K562 (cell line): Measurements from ENCODE around the gene POLA1. TPM values are rescaled to one million over a fixed set of nuclear protein-coding genes. Genes with fewer than 3 reads are reported as not detected.

Source experiments
- ADNP ChIP-seq: fragments of 200-800 bp; sonication (Bioruptor generic); IDR thresholded peaks from 2 replicates; pipeline ENCODE4 v1.6.1; 2016; ENCODE audit warnings: missing genetic modification characterization, missing compliant biosample characterization
- BCL6 ChIP-seq: fragments of 250-450 bp; sonication (Bioruptor Pico); IDR thresholded peaks from 2 replicates; pipeline ENCODE4 v1.4.0; 2020
- CBFB ChIP-seq: sonication (generic); formaldehyde crosslinking; IDR thresholded peaks from 2 replicates; pipeline ENCODE4 v1.4.0; 2020; ENCODE audit warnings: mild to moderate bottlenecking, missing genetic modification reagents
- ELF4 ChIP-seq: fragments of 450-650 bp; formaldehyde crosslinking; IDR thresholded peaks from 2 replicates; pipeline ENCODE4 v1.4.0; 2022; ENCODE audit warnings: missing genetic modification characterization
- EP400 ChIP-seq: fragments of 450-650 bp; IDR thresholded peaks from 2 replicates; pipeline ENCODE4 v1.6.1; 2017; ENCODE audit warnings: antibody characterized with exemption, mild to moderate bottlenecking, moderate library complexity
- HLTF ChIP-seq: fragments of 450-650 bp; IDR thresholded peaks from 2 replicates; pipeline ENCODE4 v1.6.1; 2016
- TEAD4 ChIP-seq, 2 experiments: sonication (generic) in 1 of 2; formaldehyde crosslinking in 1 of 2; IDR thresholded peaks; 2 replicates each; pipeline versions ENCODE4 v1.6.1 to v1.8.0; 2012 to 2022; ENCODE audit warnings: borderline replicate concordance in 1 of 2, inconsistent platforms in 1 of 2, low read length in 1 of 2, mild to moderate bottlenecking in 1 of 2, missing genetic modification reagents in 1 of 2
- TRIM25 ChIP-seq: fragments of 450-650 bp; IDR thresholded peaks from 2 replicates; pipeline ENCODE4 v1.7.0; 2016; ENCODE audit warnings: borderline replicate concordance
- USF2 ChIP-seq: sonication (generic); formaldehyde crosslinking; IDR thresholded peaks from 2 replicates; pipeline ENCODE4 v1.5.0; 2020; ENCODE audit warnings: missing genetic modification reagents
- ZNF239 ChIP-seq: fragments of 250-450 bp; sonication (Bioruptor Pico); IDR thresholded peaks from 2 replicates; pipeline ENCODE4 v1.4.0; 2020; ENCODE audit warnings: mild to moderate bottlenecking
- ZNF764 ChIP-seq: fragments of 250-450 bp; sonication (Bioruptor Pico); IDR thresholded peaks from 2 replicates; pipeline ENCODE4 v1.4.0; 2020; ENCODE audit warnings: low read depth, mild to moderate bottlenecking, moderate library complexity
- polyA plus RNA-seq, 8 experiments: library from polyadenylated mRNA; depleted of rRNA in 4 of 8; stranded (reverse) in 5 of 8; unstranded in 3 of 8; fragments of >200 nt; fragmentation: Nextera tagmentation in 2 of 8; fragmentation: Illumina TruSeq in 1 of 8; extraction: Ambion mirVana in 2 of 8; extraction: Trizol in 1 of 8; gene quantifications; 2 replicates each; pipeline versions ENCODE4 v1.2.1 to v1.2.3, GENCODE V29; 2011 to 2014; ENCODE audit warnings: inconsistent platforms in 1 of 8, missing spikeins in 1 of 8
- total RNA-seq, 7 experiments: library from RNA; depleted of rRNA in 6 of 7; stranded (reverse); fragments of >200 nt in 6 of 7; fragmentation: Illumina TruSeq in 2 of 7; extraction: Trizol in 2 of 7; gene quantifications; 2 replicates each; pipeline versions ENCODE4 v1.2.1 to v1.2.3, GENCODE V29; 2011 to 2021; ENCODE audit warnings: low replicate concordance in 1 of 7
- TF ChIP-seq, protein P1 (sequence below): fragments of 250-450 bp; sonication (Bioruptor Pico); IDR thresholded peaks from 2 replicates; pipeline ENCODE4 v1.4.0; 2020; ENCODE audit warnings: mild to moderate bottlenecking, moderate library complexity, borderline replicate concordance
- TF ChIP-seq, protein P2 (sequence below): fragments of 450-650 bp; IDR thresholded peaks from 2 replicates; pipeline ENCODE4 v1.6.1; 2016; ENCODE audit warnings: antibody characterized with exemption
- TF ChIP-seq, protein P3 (sequence below): sonication (generic); formaldehyde crosslinking; IDR thresholded peaks from 2 replicates; pipeline ENCODE4 v1.8.0; 2022; ENCODE audit warnings: missing genetic modification reagents, mild to moderate bottlenecking, moderate library complexity, borderline replicate concordance
- TF ChIP-seq, protein P4 (sequence below), 3 experiments: IDR thresholded peaks in 2 of 3; conservative IDR thresholded peaks in 1 of 3; 2 replicates each; pipeline ENCODE4 v1.5.1; 2011 to 2012; ENCODE audit warnings: low read length in 3 of 3, mild to moderate bottlenecking in 3 of 3, control low read depth in 2 of 3, improper control_type of control experiment in 1 of 3, inconsistent platforms in 1 of 3, low read depth in 1 of 3, mixed read lengths in 1 of 3, moderate library complexity in 1 of 3; ENCODE audit not compliant: insufficient read depth in 2 of 3
- TF ChIP-seq, protein P5 (sequence below): sonication (generic); IDR thresholded peaks from 2 replicates; pipeline ENCODE4 v1.6.1; 2016

POLA1 gene
- total and polyA plus RNA-seq, 9 of the 15 experiments (the other 6 are each of a cell fraction or from before 2014, with no cell fraction given), result 8.6 to 48.4 (median 27.4) TPM

DNA sequence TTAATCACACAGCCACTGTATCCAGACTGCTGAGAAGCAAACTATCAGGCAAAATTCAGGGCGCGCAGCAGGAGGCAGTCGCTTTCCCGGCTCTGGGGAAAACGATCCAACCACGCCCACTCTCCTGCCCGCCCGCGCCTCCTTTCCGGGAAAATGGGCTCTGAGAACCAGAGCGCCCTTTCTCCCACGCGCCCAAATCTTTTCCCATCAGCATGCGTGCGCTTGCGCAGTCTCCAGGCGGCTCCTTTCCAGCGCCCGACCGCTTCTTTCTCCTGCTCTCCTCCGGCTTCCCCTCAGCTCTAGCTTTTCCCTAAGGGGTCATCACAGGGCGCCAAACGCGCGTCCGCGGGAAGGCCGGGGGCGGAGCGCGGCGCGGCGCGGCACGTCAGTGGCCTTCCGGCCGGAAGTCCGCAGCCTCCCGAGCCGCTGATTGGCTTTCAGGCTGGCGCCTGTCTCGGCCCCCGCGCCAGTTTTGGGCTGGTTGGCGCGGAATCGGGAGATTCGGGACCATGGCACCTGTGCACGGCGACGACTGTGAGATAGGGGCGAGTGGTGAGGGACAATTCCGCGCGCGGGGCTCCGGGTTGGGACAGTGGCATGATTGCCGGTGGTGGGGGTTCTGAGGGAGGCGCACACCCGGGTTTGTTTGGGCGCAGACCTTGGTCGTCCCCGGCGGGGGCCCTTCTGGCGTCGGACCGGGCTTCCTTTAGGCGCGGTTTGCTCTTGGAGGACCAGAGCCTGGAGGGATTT lies at the start of gene POLA1 (continued):
- TF ChIP-seq, protein P1, sequence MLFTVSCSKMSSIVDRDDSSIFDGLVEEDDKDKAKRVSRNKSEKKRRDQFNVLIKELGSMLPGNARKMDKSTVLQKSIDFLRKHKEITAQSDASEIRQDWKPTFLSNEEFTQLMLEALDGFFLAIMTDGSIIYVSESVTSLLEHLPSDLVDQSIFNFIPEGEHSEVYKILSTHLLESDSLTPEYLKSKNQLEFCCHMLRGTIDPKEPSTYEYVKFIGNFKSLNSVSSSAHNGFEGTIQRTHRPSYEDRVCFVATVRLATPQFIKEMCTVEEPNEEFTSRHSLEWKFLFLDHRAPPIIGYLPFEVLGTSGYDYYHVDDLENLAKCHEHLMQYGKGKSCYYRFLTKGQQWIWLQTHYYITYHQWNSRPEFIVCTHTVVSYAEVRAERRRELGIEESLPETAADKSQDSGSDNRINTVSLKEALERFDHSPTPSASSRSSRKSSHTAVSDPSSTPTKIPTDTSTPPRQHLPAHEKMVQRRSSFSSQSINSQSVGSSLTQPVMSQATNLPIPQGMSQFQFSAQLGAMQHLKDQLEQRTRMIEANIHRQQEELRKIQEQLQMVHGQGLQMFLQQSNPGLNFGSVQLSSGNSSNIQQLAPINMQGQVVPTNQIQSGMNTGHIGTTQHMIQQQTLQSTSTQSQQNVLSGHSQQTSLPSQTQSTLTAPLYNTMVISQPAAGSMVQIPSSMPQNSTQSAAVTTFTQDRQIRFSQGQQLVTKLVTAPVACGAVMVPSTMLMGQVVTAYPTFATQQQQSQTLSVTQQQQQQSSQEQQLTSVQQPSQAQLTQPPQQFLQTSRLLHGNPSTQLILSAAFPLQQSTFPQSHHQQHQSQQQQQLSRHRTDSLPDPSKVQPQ (CRISPR knock-in tag), result no peak
- TF ChIP-seq, protein P2, sequence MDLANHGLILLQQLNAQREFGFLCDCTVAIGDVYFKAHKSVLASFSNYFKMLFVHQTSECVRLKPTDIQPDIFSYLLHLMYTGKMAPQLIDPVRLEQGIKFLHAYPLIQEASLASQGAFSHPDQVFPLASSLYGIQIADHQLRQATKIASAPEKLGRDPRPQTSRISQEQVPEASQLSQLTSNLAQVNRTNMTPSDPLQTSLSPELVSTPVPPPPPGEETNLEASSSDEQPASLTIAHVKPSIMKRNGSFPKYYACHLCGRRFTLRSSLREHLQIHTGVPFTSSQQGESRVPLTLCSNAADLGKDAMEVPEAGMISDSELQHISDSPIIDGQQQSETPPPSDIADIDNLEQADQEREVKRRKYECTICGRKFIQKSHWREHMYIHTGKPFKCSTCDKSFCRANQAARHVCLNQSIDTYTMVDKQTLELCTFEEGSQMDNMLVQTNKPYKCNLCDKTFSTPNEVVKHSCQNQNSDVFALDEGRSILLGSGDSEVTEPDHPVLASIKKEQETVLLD, result peak; percentile 90
- TF ChIP-seq ADNP (tag) (no peak), TEAD4 (IDR thresholded peaks at IDR 0.05; ENCODE audit: low read length) (0 out of 2 replicates have a peak, but pooled peaks have one; percentile 2), TEAD4 (CRISPR knock-in tag; IDR thresholded peaks at IDR 0.05; ENCODE audit: borderline replicate concordance) (no peak), ELF4 (CRISPR knock-in tag) (no peak), USF2 (CRISPR knock-in tag) (no peak), TRIM25 (no peak), HLTF (no peak), EP400 (peak; percentile 88), ZNF239 (CRISPR knock-in tag) (no peak), CBFB (CRISPR knock-in tag) (no peak), ZNF764 (CRISPR knock-in tag) (peak; percentile 87), BCL6 (CRISPR knock-in tag) (no peak)
- TF ChIP-seq, protein P3, sequence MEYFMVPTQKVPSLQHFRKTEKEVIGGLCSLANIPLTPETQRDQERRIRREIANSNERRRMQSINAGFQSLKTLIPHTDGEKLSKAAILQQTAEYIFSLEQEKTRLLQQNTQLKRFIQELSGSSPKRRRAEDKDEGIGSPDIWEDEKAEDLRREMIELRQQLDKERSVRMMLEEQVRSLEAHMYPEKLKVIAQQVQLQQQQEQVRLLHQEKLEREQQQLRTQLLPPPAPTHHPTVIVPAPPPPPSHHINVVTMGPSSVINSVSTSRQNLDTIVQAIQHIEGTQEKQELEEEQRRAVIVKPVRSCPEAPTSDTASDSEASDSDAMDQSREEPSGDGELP, result peak; percentile 85; the same call in 1 of the 2 replicates
- TF ChIP-seq, protein P4, sequence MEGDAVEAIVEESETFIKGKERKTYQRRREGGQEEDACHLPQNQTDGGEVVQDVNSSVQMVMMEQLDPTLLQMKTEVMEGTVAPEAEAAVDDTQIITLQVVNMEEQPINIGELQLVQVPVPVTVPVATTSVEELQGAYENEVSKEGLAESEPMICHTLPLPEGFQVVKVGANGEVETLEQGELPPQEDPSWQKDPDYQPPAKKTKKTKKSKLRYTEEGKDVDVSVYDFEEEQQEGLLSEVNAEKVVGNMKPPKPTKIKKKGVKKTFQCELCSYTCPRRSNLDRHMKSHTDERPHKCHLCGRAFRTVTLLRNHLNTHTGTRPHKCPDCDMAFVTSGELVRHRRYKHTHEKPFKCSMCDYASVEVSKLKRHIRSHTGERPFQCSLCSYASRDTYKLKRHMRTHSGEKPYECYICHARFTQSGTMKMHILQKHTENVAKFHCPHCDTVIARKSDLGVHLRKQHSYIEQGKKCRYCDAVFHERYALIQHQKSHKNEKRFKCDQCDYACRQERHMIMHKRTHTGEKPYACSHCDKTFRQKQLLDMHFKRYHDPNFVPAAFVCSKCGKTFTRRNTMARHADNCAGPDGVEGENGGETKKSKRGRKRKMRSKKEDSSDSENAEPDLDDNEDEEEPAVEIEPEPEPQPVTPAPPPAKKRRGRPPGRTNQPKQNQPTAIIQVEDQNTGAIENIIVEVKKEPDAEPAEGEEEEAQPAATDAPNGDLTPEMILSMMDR (IDR thresholded peaks at IDR 0.05 in 2 of 3, conservative IDR thresholded peaks at IDR 0.05 in 1 of 3; ENCODE audit: insufficient read depth in 2 of 3, low read depth in 1 of 3, low read length in 3 of 3), result peak; percentile 31 to 56 (median 42); a peak in 5 of 6 replicates
- TF ChIP-seq, protein P5, sequence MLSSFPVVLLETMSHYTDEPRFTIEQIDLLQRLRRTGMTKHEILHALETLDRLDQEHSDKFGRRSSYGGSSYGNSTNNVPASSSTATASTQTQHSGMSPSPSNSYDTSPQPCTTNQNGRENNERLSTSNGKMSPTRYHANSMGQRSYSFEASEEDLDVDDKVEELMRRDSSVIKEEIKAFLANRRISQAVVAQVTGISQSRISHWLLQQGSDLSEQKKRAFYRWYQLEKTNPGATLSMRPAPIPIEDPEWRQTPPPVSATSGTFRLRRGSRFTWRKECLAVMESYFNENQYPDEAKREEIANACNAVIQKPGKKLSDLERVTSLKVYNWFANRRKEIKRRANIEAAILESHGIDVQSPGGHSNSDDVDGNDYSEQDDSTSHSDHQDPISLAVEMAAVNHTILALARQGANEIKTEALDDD, result no peak
